Endothelial cell of umbilical vein (primary cell): ENCODE data around the gene UTRN. TPM values are rescaled to one million over a fixed set of nuclear protein-coding genes. Genes with fewer than 3 reads are reported as not detected.

Experiments
- BruUV-seq: library from RNA; stranded (reverse); fragments of 400-500 nt; replicated peaks from 2 replicates; lab custom pipeline; 2021; lab: Mats Ljungman, UMichigan
- CTCF ChIA-PET: fragments of 300-600, 350-600 bp; sonication (Branson Sonifier 250); formaldehyde crosslinking; loops from one replicate; lab custom pipeline; 2021; ENCODE audit warnings: antibody characterized with exemption, inconsistent platforms; lab: Charles Lee
- POLR2A ChIA-PET: fragments of 300-600, 350-600 bp; sonication (Branson Sonifier 250); formaldehyde crosslinking; loops from one replicate; lab custom pipeline; 2021; ENCODE audit warnings: antibody characterized with exemption, inconsistent platforms; lab: Charles Lee
- DNase-seq: peaks from one replicate; pipeline ENCODE4 v3.0.0-alpha.2; 2011; ENCODE audit warnings: low read depth, low spot score
- FAIRE-seq: peaks from 2 replicates; lab custom pipeline; 2011; peaks lifted over from hg19 to GRCh38; lab: Jason Lieb, UNC
- H2AFZ ChIP-seq: 2 replicates; pipeline ENCODE4 v1.6.0; 2012; ENCODE audit warnings: low read depth, low read length, control low read depth, inconsistent platforms
- H3K27ac ChIP-seq: 2 replicates; pipeline ENCODE4 v1.5.1; 2011; ENCODE audit warnings: low read depth, mild to moderate bottlenecking, control low read depth, low read length, moderate library complexity; ENCODE audit not compliant: insufficient read depth
- H3K27me3 ChIP-seq, 2 experiments: 2 replicates each; pipeline versions ENCODE4 v1.6.0 to v1.6.1; 2011; ENCODE audit warnings: low read length in 2 of 2, mixed read lengths in 1 of 2; ENCODE audit not compliant: control insufficient read depth in 2 of 2, insufficient read depth in 2 of 2
- H3K36me3 ChIP-seq, 2 experiments: 2 replicates in 1 of 2; 3 replicates in 1 of 2; pipeline ENCODE4 v1.5.1; 2011; ENCODE audit warnings: low read length in 2 of 2, mild to moderate bottlenecking in 1 of 2, moderate library complexity in 1 of 2; ENCODE audit not compliant: control insufficient read depth in 2 of 2, insufficient read depth in 2 of 2; ENCODE audit errors: extremely low read depth in 1 of 2
- H3K4me1 ChIP-seq: 3 replicates; pipeline ENCODE4 v1.5.1; 2011; ENCODE audit warnings: mild to moderate bottlenecking, low read length; ENCODE audit not compliant: control insufficient read depth, insufficient read depth; ENCODE audit errors: extremely low read depth
- H3K4me2 ChIP-seq: 2 replicates; pipeline ENCODE4 v1.6.1; 2011; ENCODE audit warnings: low read length, control low read depth, mixed read lengths; ENCODE audit not compliant: insufficient read depth
- H3K4me3 ChIP-seq, 3 experiments: fragments of 200-600 bp in 1 of 3; sonication (generic), shearing (Covaris generic) in 1 of 3; replicated peaks in 1 of 3; 2 replicates each; pipeline ENCODE4 v1.5.1; 2011 to 2016; ENCODE audit warnings: control low read depth in 3 of 3, low read length in 3 of 3, mild to moderate bottlenecking in 2 of 3, inconsistent platforms in 1 of 3, low read depth in 1 of 3, moderate library complexity in 1 of 3; ENCODE audit not compliant: insufficient read depth in 1 of 3
- H3K79me2 ChIP-seq: 2 replicates; pipeline ENCODE4 v1.6.0; 2012; ENCODE audit warnings: low read length, inconsistent platforms; ENCODE audit not compliant: control insufficient read depth, insufficient read depth
- H3K9ac ChIP-seq: replicated peaks from 2 replicates; pipeline ENCODE3; 2011; ENCODE audit warnings: low read length, control low read depth; ENCODE audit not compliant: insufficient read depth; ENCODE audit errors: extremely low read depth
- H3K9me1 ChIP-seq: replicated peaks from 3 replicates; pipeline ENCODE4 v1.6.0; 2011; ENCODE audit warnings: mild to moderate bottlenecking, low read length; ENCODE audit not compliant: control insufficient read depth, insufficient read depth; ENCODE audit errors: extremely low read depth
- H3K9me3 ChIP-seq: replicated peaks from 2 replicates; pipeline ENCODE4 v1.5.1; 2012; ENCODE audit warnings: low read length, inconsistent platforms; ENCODE audit not compliant: control insufficient read depth, insufficient read depth
- H4K20me1 ChIP-seq: replicated peaks from 2 replicates; pipeline ENCODE3; 2011; ENCODE audit warnings: mild to moderate bottlenecking, low read length; ENCODE audit not compliant: control insufficient read depth, insufficient read depth; ENCODE audit errors: extremely low read depth
- EZH2 ChIP-seq: IDR thresholded peaks from 2 replicates; pipeline ENCODE4 v1.6.1; 2012; ENCODE audit warnings: borderline replicate concordance, low read depth, mild to moderate bottlenecking, moderate library complexity, low read length, inconsistent platforms; ENCODE audit not compliant: severe bottlenecking
- GATA2 ChIP-seq: IDR thresholded peaks from 2 replicates; pipeline ENCODE4 v1.7.0; 2011; ENCODE audit warnings: low read depth, mild to moderate bottlenecking, moderate library complexity, mixed read lengths, low read length; ENCODE audit not compliant: insufficient read length, insufficient read depth
- JUN ChIP-seq: IDR thresholded peaks from 2 replicates; pipeline ENCODE4 v1.6.1; 2011; ENCODE audit warnings: borderline replicate concordance, low read depth; ENCODE audit not compliant: insufficient read length, insufficient read depth
- MYC ChIP-seq: IDR thresholded peaks from one replicate; pipeline ENCODE4 v1.6.1; 2011; ENCODE audit warnings: mild to moderate bottlenecking, low read depth, low read length
- POLR2A ChIP-seq: IDR thresholded peaks from 2 replicates; pipeline ENCODE4 v1.6.1; 2012; ENCODE audit warnings: low read depth, mild to moderate bottlenecking, control low read depth, low read length
- POLR2AphosphoS5 ChIP-seq: IDR thresholded peaks from 2 replicates; pipeline ENCODE4 v1.6.1; 2012; ENCODE audit warnings: low read depth, mild to moderate bottlenecking, control low read depth, low read length, moderate library complexity; ENCODE audit not compliant: insufficient read depth
- dilution Hi-C: fragments of 300-500 bp; cut with MboI; formaldehyde crosslinking; loops from one replicate; pipeline ENCODE4 v1.15.0; 2019; ENCODE audit warnings: low sequenced_read_pairs; ENCODE audit not compliant: extremely low pct_ligation_motif_present
- intact Hi-C: fragments of 100-400 bp; cut with micrococcal nuclease; formaldehyde crosslinking; loops from one replicate; pipeline ENCODE4 v1.10.0; 2022
- polyA plus RNA-seq, 4 experiments: library from polyadenylated mRNA; depleted of rRNA in 3 of 4; stranded (reverse) in 3 of 4; unstranded in 1 of 4; fragments of >200 nt; gene quantifications; 2 replicates each; pipeline versions ENCODE4 v1.2.1 to v1.2.3, GENCODE V29; 2011 to 2012; ENCODE audit warnings: missing spikeins in 1 of 4
- total RNA-seq: library from RNA; stranded (reverse); gene quantifications from 2 replicates; pipeline ENCODE4 v1.2.3, GENCODE V29; 2021
- TF ChIP-seq, protein P1 (sequence below): IDR thresholded peaks from 2 replicates; pipeline ENCODE4 v1.6.1; 2011; ENCODE audit not compliant: insufficient read depth, insufficient read length
- TF ChIP-seq, protein P2 (sequence below), 2 donors: IDR thresholded peaks; 1 replicate in 1 of 2; 2 replicates in 1 of 2; pipeline ENCODE4 v1.5.1; 2011; ENCODE audit warnings: low read length in 2 of 2, mild to moderate bottlenecking in 2 of 2, moderate library complexity in 2 of 2, control low read depth in 1 of 2, inconsistent platforms in 1 of 2, low read depth in 1 of 2; ENCODE audit not compliant: insufficient read depth in 1 of 2; ENCODE audit errors: extremely low read depth in 1 of 2

Gene UTRN
- total and polyA plus RNA-seq, 2 donors (not counting 3 experiments of a cell fraction or from before 2014, with no cell fraction given), result 37.4 to 224 TPM

DNA sequence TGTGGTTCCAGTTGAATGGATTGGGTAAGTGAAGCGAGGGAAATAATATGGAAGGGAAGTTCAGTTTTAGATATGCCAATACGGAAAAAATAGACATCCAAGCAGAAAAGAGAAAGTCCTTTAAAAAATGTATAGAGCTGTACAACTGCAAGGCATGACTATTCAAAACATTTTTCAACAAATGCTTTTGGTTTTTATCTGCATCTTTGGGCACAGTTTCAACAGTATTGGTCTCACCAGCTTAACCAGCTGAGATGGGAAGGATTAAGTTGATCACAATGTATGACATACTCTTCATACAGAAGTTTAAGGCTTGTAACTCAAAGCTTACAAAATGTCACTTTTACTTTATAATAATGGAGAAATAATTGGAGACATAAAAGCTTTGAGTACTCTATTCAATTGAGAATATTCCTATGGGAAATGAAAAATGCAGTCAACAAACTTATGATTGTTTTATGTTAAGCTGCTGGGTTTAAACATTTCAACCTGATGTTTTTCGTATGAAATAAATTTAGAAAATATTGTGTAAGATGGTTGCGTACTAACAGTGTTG is 16.3 kb upstream of the UTRN start:
- no TSS peak for BruUV-seq
- CTCF ChIA-PET, result interaction anchor here (0.7 to 1.3 kb wide), 3 partner anchors 11 to 145 kb away, joined by 3 to 4 read pairs (median 3); no protein-coding TSS in a partner anchor
- Histone ChIP-seq H2AFZ (no peak overlapping the region), H3K36me3 (no peaks in the 10 kb centered on the region), H3K4me2 (no peak overlapping the region), H3K9me3 (no peaks in the 10 kb centered on the region), H3K9me1 (no peaks in the 10 kb centered on the region), H3K27ac (no peak overlapping the region), H3K27me3 (no peaks in the 10 kb centered on the region), H3K79me2 (no peaks in the 10 kb centered on the region), H4K20me1 (no peaks in the 10 kb centered on the region), H3K9ac (no peak overlapping the region), H3K4me1 (peaks cover 25% of the 10 kb centered on the region), H3K4me3 (no peak overlapping the region)
- FAIRE-seq, result no peak
- dilution Hi-C loops (no loop called here), intact Hi-C loops (no loop called here)
- POLR2A ChIA-PET, result no interaction called here
- DNase-seq, result no peak
- TF ChIP-seq JUN (no peak), MYC (no peak), GATA2 (no peak), POLR2AphosphoS5 (no peak)

DNA sequence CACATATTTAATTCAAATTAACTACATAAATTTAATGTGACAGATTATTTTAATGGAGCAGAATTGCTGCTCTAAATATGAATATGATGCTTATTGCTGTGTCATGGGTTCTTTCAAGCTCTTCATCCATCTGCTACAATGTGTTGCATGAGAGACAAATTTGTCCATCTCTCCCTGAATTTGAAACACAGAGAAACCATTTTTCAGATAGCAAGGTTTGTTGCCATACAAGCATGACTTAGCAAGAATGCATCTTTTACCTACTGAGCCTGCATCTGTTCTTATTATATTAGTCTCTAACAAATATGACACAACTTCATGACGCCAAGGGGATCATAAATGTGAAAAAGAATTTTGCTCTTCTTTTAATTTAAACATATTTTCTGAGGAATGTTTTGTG is 8.0 kb upstream of the UTRN start:
- FAIRE-seq, result no peak
- ChIA-PET POLR2A (no interaction called here), CTCF (interaction anchor here (1.5 kb wide), 1 partner anchor 158 kb away, joined by 3 read pairs; no protein-coding TSS in a partner anchor)
- H3K4me2 ChIP-seq, result no peak overlapping the region
- no peak overlapping the region for H3K4me3 ChIP-seq
- no peaks in the 10 kb centered on the region for H3K4me1 ChIP-seq
- H4K20me1 ChIP-seq, result no peaks in the 10 kb centered on the region
- BruUV-seq, result no TSS peak
- no peak overlapping the region for H3K9ac ChIP-seq
- TF ChIP-seq EZH2 (no peak), POLR2A (no peak), GATA2 (no peak)
- TF ChIP-seq, protein P1, sequence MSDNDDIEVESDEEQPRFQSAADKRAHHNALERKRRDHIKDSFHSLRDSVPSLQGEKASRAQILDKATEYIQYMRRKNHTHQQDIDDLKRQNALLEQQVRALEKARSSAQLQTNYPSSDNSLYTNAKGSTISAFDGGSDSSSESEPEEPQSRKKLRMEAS, result no peak
- TF ChIP-seq, protein P2, sequence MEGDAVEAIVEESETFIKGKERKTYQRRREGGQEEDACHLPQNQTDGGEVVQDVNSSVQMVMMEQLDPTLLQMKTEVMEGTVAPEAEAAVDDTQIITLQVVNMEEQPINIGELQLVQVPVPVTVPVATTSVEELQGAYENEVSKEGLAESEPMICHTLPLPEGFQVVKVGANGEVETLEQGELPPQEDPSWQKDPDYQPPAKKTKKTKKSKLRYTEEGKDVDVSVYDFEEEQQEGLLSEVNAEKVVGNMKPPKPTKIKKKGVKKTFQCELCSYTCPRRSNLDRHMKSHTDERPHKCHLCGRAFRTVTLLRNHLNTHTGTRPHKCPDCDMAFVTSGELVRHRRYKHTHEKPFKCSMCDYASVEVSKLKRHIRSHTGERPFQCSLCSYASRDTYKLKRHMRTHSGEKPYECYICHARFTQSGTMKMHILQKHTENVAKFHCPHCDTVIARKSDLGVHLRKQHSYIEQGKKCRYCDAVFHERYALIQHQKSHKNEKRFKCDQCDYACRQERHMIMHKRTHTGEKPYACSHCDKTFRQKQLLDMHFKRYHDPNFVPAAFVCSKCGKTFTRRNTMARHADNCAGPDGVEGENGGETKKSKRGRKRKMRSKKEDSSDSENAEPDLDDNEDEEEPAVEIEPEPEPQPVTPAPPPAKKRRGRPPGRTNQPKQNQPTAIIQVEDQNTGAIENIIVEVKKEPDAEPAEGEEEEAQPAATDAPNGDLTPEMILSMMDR (IDR thresholded peaks at IDR 0.05; ENCODE audit: extremely low read depth in 1 of 2, insufficient read depth in 1 of 2, low read depth in 1 of 2, low read length in 2 of 2), result no peak
- H3K36me3 ChIP-seq, result no peaks in the 10 kb centered on the region
- H3K27ac ChIP-seq, result no peak overlapping the region
- dilution Hi-C loops (no loop called here), intact Hi-C loops (no loop called here)
- H2AFZ ChIP-seq, result no peak overlapping the region
- no peak for DNase-seq
- no peaks in the 10 kb centered on the region for H3K79me2 ChIP-seq
- no peaks in the 10 kb centered on the region for H3K27me3 ChIP-seq
- no peaks in the 10 kb centered on the region for H3K9me1 ChIP-seq
- H3K9me3 ChIP-seq, result no peaks in the 10 kb centered on the region
